ENCODE results near the gene CNGA4. TPM values are rescaled to one million over a fixed set of nuclear protein-coding genes. Genes with fewer than 3 reads are reported as not detected.

Gene CNGA4
- total RNA-seq, 1 donor from 2014 or later: not detected

DNA sequence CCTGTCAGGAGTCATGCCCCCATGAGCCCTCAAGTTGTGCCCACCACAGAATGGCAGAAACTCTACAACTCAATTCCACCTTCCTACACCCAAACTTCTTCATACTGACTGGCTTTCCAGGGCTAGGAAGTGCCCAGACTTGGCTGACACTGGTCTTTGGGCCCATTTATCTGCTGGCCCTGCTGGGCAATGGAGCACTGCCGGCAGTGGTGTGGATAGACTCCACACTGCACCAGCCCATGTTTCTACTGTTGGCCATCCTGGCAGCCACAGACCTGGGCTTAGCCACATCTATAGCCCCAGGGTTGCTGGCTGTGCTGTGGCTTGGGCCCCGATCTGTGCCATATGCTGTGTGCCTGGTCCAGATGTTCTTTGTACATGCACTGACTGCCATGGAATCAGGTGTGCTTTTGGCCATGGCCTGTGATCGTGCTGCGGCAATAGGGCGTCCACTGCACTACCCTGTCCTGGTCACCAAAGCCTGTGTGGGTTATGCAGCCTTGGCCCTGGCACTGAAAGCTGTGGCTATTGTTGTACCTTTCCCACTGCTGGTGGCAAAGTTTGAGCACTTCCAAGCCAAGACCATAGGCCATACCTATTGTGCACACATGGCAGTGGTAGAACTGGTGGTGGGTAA lies 39.6 kb upstream of the CNGA4 start, which contains the start of gene OR52W1:
Gene OR52W1, plus strand, starts transcription at position 51 of the 637 bp plus-strand sequence. Its CDS starts 0 bp downstream, at position 51.
- intact Hi-C loops (cut with DNase I): no loop called here
- TF ChIP-seq, protein P1, sequence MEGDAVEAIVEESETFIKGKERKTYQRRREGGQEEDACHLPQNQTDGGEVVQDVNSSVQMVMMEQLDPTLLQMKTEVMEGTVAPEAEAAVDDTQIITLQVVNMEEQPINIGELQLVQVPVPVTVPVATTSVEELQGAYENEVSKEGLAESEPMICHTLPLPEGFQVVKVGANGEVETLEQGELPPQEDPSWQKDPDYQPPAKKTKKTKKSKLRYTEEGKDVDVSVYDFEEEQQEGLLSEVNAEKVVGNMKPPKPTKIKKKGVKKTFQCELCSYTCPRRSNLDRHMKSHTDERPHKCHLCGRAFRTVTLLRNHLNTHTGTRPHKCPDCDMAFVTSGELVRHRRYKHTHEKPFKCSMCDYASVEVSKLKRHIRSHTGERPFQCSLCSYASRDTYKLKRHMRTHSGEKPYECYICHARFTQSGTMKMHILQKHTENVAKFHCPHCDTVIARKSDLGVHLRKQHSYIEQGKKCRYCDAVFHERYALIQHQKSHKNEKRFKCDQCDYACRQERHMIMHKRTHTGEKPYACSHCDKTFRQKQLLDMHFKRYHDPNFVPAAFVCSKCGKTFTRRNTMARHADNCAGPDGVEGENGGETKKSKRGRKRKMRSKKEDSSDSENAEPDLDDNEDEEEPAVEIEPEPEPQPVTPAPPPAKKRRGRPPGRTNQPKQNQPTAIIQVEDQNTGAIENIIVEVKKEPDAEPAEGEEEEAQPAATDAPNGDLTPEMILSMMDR (IDR thresholded peaks at IDR 0.05): no peak
- H3K27me3 ChIP-seq: no peaks in the 10 kb centered on the region

DNA sequence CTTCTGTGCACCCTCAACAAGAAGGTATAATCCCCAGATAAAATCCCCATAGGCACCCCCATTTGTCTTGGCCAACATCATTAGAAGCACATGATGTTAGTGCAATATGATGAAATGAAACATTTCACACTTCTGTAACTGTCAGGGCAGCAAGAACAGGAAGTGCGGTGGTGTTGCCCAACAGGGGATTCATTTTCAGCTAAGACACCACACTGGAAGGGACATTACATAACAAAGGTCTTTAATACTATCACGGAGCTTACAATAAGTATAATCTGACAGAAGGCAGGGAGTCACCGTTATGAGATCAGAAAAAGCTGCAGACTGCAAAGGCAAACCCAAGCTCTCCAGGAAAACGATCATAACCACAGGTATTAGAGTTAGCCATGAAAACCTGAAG lies 37.9 kb upstream of the CNGA4 start:
- TF ChIP-seq, protein P1 (IDR thresholded peaks at IDR 0.05): no peak
- DNase-seq (peak; percentile 73), ATAC-seq (peak; percentile 74)
- H3K4me3 ChIP-seq: no peak overlapping the region
- no peaks in the 10 kb centered on the region for H3K27me3 ChIP-seq
- H3K27ac ChIP-seq: peak overlapping the region; percentile 13
- H3K36me3 ChIP-seq: peaks cover 20% of the 10 kb centered on the region
- no peaks in the 10 kb centered on the region for H3K4me1 ChIP-seq
- no peaks in the 10 kb centered on the region for H3K9me3 ChIP-seq
- intact Hi-C loops (cut with DNase I): no loop called here

More for the DNA sequence above, 39.6 kb upstream of the CNGA4 start, which contains the start of gene OR52W1:
- no peak for ATAC-seq
- no peak within 1 kb of the TSS for H3K4me3 ChIP-seq
- no peaks in the 10 kb centered on the region for H3K4me1 ChIP-seq
- no peaks in the 10 kb centered on the region for H3K9me3 ChIP-seq
- DNase-seq: no peak
- H3K36me3 ChIP-seq: peaks cover 4% of the 10 kb centered on the region
- no peak within 1 kb of the TSS for H3K27ac ChIP-seq

DNA sequence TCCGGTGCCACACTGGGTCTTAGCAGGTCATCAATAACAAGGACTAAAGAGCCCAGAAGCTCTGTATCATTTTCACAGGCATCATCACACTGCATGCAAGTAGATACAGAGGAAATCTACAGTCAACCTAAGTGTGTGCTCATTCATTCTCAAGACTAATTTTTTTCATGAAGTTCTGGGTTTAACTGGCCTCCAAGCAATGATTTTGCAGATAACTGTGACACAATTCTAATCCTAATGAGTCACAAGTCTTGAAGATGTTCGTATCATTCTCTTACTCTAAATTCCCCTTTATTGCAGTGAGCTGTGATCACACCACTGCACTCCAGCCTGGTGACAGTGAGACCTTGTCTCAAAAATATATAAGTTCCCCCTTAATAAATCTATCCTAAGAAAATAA lies 37.4 kb upstream of the CNGA4 start:
- Histone ChIP-seq H3K36me3 (peaks cover 25% of the 10 kb centered on the region), H3K27ac (peak overlapping the region; percentile 13), H3K27me3 (no peaks in the 10 kb centered on the region), H3K9me3 (no peaks in the 10 kb centered on the region), H3K4me1 (no peaks in the 10 kb centered on the region), H3K4me3 (no peak overlapping the region)
- no peak for DNase-seq
- ATAC-seq: peak; percentile 39
- TF ChIP-seq, protein P1 (IDR thresholded peaks at IDR 0.05): no peak
- intact Hi-C loops (cut with DNase I): no loop called here

DNA sequence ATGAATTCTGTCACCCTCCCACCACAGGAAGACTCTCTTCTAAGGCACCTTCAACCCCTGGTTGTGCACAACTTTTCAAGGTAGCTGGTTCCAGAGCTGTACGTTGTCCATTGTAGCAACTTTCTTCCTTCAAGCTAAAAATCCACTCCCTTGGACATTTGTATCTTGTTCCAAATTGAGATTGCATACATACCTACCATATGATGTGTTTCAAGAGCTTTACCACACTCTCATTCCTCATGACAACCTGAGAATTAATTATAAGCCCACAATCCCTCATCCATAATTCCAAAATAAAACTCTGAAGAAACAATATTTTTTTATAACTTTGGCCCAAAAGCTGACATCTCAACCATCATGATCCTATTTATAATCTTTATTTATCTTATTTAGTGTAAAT lies 36.8 kb upstream of the CNGA4 start:
- Histone ChIP-seq H3K27ac (no peak overlapping the region), H3K4me3 (no peak overlapping the region), H3K27me3 (no peaks in the 10 kb centered on the region), H3K4me1 (no peaks in the 10 kb centered on the region), H3K9me3 (no peaks in the 10 kb centered on the region), H3K36me3 (peaks cover 29% of the 10 kb centered on the region)
- intact Hi-C loops (cut with DNase I): no loop called here
- DNase-seq (no peak), ATAC-seq (no peak)
- TF ChIP-seq, protein P1 (IDR thresholded peaks at IDR 0.05): no peak

DNA sequence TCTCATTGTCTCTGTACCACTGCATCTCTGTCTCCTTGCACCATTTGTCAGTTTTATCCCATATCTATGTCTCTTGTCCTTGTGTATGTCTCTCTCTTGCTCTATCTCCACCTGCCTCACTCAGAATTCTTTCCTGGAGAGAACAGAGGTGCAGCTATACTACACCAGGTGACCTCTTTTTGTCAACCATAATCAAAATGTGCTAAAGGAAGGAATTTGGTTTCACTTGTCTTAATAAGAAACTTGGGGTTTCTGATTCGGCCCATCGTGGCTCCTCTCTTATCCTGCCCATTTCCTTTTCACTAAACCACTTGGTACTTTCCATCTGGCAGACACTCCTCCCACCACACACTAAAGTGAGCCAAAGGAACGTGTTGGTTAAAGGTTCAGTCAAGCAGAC lies 35.6 kb upstream of the CNGA4 start:
- intact Hi-C loops (cut with DNase I): no loop called here
- Histone ChIP-seq H3K27me3 (no peaks in the 10 kb centered on the region), H3K4me1 (no peaks in the 10 kb centered on the region), H3K36me3 (peaks cover 39% of the 10 kb centered on the region), H3K27ac (no peak overlapping the region), H3K4me3 (no peak overlapping the region), H3K9me3 (no peaks in the 10 kb centered on the region)
- ATAC-seq: no peak
- TF ChIP-seq, protein P1 (IDR thresholded peaks at IDR 0.05): no peak
- DNase-seq: no peak
